GM19455 (cell line): ENCODE results near the gene TMEM54.
"Not testable (repeated sequence)": the region's sequence is repeated elsewhere in the genome, so short reads cannot be mapped to it uniquely, and the experiment has no call there.

ENCODE experiments used
- ATAC-seq: cut with Tn5 transposase; IDR thresholded peaks from one replicate; pipeline ENCODE4 v1.9.1; 2021; ENCODE audit not compliant: unreplicated experiment

TMEM54 gene

DNA sequence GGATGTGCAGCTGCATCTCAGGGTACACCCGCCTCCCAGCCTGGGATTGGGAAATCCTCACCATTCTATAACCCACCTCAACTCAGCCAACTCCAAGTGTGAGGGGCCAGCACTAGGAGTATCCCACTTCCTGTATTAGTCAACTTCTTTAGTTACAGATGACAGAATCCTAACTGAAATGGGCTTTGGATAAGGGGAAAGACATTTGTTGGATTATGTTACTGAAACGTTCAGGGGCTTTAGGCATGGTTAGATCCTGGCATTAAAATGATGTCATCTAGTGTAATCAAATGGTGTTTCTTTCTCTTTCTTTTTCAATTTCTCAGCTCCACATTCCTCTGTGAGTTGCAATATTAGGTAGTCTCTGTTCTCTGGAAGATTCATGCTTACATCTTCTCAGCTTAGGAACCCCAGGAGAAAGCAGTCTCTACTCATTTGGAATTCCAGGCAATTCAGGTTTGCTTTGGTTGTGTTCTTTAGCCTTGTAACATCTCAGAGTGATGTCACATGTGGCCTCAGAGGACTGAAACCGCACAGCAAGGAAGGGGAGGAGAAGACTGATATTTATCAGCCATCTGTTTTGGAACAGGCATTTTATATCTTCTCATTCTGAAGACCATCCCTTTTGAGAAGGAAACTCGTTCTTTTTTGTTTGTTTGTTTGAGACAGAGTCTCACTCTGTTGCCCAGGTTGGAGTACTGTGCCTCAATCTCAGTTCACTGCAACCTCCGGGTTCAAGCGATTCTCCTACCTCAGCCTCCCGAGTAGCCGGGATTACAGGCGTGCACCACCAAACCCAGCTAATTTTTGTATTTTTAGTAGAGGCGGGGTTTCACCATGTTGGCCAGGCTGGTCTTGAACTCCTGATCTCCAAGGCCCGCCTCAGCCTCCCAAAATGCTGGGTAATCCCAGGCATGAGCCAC, 18.9 kb upstream of the TMEM54 start:
- no peak for ATAC-seq

DNA sequence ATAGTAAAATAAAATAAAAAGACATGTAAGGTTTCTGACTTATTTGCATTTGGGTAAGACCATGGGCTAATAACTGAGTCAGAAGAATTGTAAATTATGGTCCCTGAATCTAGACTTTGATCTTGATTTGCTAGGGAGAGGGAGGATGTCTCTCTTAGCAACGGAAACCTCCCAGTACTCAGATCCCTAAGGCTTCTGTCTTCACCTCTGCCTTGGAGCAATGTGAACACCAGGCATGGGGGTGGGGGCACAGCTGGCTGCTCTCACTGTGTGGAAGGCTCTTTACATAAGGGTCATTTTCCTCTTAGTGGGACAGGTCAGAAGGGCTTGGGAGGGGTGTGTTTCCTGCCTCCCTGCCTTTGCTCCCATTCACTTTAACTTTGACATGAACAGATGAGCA, 17.0 kb upstream of the TMEM54 start:
- ATAC-seq = no peak

DNA sequence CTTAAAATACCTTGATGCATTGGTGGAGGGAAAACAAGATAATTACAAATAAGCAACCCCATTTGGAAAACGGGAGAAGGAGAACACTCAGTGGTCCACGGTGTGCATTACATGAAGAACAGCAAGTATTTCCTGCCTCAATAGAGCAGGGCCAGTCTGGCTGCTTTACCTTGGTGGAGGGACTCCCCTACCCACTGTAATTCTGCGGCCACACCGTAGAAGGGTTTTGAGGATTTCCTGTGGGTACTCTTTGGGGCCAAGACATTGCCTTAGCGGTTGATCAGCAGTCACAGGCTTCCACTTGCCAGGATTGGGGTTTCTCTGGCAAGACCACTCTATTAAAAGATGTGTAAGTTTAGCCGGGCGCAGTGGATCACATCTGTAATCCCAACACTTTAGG, 16.3 kb upstream of the TMEM54 start:
- no peak for ATAC-seq

DNA sequence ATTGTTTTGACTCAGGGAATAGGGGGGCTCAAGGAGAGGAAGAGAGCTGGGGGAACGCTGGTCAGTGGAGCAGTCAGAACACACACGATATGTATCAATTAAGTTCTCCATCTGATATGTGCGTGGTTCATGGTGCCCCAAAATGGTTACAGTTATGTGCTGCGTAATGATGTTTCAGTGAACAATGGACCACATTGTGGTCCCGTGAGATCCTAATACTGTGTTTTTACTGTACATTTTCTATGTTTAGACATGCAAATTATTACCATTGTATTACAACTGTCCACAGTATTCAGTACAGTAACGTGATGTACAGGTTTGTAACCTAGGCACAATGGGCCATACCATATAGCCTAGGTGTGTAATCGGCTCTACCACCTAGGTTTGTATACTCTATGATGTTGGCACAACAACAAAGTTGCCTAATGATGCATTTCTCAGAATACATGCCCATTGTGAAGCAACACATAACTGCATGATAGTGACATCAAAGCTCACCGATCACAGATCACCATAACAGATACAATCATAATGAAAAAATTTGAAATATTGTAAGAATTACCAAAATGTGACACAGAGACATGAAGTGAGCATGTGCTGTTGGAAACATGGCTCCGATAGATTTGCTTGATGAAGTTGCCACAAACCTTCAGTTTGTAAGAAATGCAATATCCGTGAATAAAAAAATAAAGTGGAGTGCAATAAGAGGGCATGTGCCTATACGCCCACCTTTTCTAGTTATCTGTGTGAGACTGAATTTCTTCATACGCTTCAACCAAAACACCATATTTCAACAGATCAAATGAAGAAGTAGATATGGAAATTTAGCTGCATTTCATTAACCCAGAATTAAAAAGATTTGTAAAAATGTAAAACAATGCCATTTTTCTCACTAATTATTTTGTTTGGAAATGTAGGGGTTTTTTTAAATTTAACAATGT, 14.8 kb upstream of the TMEM54 start:
- ATAC-seq = no peak

DNA sequence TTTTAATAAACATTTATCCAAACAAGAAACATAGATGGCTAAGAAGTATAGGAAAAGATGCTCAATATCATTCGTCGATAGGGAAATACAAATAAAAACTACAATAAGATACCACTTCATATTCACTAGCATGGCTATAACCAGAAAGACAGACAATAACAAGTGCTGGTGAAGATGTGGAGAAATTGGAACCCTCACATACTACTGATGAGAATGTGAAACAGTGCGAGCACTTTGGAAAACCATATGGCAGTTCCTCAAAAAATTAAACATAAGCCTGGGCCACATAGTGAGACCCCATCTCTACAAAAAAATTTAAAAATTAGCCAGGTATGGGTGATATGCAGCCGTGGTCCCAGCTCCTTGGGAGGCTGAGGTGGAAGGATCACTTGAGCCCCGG, 9.1 kb upstream of the TMEM54 start:
- ATAC-seq = no peak

DNA sequence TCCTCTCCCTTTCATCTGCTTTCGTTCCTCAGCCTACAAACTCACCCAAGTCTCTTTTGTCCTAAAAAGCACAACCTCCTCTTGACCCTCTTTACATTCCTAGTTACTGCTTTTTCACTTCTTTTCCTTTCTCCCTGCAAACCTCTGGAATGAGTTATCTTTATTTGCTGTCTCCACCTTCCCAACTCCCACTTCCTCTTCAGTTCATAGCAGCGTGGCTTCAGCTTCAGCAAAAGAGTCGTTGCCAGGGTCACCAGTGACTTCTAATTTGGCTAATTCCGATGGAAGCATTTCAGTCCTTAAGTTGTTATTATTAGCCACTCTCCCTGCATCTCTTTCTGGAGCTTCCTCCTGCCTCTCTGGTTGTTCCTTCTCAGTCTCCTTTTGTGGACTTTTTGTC, 6.2 kb upstream of the TMEM54 start:
- no peak for ATAC-seq

DNA sequence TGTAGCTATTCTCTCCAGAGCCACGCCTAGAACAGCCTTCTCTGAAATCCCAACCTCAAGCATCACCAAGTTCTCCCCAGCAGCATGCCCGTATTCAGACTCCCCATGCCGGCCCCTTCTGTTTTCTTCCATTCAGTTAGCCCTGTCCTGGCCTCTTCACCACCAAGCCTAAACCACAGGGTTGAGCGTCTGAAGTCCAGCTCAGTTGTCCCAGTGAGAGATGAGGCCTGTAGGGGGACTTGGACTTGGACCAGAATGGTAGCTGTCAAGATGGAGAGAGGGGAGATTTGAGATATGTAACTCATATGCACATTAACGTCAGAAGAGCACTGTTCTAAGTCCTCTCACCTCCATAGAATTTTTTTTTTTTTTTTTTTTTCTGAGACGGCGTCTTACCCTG, 5.5 kb upstream of the TMEM54 start:
- no peak for ATAC-seq

DNA sequence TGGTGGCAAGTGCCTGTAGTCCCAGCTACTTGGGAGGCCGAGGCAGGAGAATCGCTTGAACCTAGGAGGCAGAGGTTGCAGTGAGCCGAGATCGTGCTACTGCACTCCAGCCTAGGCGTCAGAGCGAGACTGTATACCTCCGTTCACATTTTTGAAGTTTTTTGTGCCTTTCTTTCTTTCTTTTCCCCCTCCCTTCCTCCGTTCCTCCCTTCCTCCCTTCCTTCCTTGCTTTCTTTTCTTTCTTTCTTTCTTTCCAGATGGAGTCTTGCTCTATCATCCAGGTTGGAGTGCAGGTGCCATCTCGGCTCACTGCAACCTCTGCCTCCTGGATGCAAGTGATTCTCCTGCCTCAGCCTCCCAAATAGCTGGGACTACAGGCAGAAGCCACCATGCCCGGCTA, 4.4 kb upstream of the TMEM54 start:
- ATAC-seq = not testable (repeated sequence)

DNA sequence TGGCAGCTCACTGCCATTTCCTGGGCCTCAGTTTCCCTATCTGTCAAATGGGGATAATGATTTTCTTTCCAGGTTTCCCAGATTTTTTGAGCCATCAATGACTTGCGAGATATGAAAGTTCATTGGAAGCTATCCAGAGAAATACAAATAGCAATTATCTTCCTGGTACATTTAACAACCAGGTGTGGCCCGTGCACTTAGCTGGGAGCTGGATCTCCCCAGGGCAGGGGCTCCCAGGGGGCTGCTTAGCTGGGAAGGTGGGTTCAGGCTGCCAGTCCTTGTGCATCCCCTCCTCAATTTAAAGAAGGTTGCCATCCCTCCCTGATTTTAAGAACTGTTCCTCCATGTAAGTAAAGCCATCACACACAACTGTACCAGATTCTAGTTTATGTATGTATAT, 3.6 kb upstream of the TMEM54 start:
- no peak for ATAC-seq

DNA sequence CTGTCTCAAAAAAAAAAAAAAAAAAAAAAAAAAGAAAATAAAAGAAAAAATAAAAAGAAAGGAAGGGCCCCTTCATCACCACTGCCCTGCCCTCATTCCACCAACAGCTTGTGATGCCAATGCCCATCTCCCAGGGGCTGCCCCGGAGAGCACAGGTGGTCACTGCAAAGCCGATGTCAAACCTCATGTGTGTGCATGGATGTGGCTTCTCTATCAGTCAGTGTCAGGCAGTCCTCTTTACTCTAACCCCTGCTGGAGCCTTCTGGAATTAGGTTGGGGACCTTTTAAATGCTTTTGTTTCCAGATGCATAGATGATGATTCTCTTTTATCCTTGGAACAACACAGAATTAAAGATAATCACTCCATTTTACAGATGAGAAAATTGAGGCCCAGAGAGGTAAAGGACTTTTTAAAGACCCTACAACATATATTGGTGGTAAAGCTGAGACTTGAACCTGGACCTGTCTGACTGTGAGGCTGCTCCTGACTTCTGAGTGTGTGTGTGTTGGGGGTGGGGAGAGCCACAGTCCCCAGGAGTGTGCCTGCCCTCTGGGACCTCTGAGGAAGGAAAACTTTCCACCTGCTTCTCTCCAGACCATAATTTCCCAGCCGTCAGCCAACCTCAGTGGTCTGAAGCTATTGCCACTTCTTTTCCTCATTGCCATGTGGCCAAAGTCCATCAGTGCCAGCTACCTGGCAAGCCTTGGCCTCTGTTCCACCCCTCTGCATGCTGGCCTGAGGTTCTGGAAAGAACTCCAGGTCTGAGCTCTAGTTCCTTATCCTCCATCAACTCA, 3.0 kb upstream of the TMEM54 start:
- no peak for ATAC-seq

DNA sequence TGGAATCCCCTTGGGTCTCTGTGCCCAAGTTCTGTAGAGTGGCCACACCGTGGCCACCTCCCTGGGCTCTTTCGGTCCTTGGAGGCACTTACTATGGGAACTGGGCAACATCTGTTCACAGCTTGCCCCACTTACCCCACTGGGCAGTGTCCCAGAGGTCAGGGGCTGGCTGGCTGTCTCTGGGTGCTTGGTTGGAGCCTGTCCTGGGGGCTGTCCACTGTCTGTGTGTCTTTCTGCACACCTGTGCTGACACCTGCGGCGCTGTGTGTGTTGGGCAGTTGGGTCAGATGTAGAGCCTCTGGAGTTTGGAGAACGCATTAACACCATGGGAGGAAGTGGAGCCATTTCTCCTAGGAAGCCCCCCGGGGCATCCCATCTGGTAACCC, 1.3 kb upstream of the TMEM54 start:
- no peak for ATAC-seq

DNA sequence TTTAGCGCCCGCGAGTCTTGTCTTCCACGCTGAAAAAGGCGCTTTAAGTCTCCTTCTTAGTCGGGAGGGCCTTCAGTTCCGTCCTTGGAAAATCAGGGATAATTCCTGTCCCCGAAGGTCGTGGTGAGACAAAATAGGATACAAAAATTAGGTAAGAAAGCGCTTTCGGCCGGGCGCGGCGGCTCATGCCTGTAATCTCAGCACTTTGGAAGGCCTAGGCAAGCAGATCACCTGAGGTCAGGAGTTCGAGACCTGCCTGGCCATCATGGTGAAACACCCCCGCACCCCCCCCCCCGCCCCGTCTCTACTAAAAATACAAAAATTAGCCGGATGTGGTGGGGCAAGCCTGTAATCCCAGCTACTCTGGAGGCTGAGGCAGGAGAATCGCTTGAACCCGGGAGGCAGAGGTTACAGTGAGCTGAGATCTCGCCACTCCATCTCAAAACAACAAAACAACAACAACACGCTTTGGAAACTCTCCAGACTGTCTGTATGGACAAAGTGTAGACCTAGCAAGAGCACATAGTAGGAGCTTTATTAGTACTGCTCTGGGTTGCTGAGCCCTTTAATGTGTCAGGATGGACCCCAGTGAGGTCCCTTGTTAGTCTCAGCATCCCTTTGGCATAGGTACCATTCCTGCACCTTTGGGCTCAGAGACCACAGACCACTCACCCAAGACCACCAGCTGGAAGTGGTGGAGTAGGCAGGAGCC, 790 bp upstream of the TMEM54 start:
- no peak for ATAC-seq

DNA sequence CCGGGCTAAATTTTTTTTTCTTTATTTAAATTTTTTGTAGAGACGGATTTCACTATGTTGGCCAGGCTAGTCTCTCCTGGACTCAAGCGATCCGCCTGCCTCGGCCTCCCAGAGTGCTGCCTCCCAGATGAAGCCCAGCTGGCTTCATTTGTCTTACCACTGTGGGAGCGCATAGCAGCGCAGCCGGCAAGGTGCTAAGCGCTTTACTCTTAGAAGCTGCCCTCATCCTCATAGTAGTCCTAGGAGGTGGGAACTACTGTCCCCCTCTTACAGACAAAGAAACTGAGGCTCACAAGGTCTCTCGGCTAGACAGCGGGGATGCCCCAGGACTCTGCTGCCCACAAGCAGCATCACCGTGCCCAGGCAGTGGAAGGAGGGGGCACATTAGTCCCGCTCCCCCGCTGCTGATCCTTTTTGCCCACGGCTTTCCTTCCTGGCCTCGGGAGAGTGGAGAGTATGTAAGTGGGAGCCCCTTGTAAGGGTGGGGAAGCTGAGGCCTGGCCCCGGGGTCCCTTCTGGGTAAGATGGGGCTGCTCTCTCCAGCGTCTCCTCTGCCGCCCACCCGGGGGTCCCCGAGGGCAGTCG, 726 bp downstream of the TMEM54 start:
- ATAC-seq = no peak

DNA sequence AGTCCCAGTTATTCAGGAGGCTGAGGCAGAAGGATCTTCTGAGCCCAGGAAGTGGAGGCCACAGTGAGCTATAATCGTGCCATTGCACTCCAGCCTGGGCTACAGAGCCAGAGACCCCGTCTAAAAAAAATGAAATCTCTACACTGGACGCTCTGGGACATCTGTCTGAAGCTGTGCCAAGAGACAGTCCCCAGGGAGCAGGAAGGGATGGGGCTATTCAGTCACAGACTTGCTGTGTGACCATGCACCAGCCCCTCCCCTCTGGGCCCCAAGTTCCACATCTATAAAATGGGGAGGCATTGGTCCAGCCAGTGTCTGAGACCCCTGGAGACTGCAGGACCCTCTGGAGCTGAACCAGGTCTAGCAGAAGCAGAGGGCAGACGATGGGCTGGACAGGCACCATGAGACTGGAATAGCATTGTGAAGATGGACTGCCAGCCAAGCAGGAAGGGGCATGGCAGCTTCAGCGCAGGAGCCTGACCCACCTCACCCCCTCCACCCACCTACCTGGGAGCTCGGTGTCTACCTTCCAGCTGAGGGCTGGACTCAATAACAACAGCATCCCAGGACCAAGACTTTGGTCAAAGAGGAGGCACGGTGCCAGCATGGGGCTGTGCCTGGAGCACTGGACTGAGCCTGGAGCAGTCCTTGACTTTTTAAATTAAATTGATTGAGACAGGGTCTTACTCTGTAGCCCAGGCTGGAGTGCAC, 1.4 kb downstream of the TMEM54 start:
- ATAC-seq = no peak

DNA sequence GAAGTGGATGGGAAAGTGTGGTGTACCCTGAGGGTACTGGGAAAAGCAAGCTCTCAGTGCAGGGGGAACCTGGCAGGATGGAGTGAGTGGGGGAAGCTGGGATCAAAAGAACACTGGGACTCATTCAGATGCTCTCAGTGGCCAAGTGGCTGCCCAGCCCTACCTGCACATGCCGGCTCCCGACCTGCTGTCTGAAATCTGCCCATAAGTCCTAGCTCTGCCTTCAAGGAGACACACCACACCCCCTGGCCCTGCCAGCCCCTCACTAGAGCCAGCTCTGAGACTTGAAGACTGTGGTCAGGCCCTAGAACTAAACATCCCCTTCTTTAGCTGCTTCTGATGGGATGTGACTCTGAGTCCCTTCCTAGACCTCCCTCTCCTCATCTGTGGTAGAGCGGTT, 2.2 kb downstream of the TMEM54 start:
- ATAC-seq = no peak

DNA sequence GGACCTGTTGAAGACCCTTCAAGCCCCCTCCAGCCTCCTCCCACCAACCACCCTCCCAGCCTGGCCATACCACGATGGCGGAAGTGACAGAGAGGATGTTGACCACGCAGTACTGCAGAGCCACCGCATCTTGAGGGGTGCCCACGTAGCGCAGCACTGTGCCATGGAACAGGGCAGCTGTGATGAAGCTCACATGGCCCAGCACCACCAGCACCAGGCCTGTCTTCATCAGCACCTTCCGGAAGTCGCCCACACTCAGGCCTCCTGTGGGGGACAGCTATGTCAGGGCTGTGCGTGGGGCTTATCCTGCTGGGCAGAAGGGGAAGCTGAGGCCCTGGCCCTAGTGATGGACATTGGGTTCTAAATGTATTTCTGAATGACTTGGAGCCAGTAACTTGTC, 3.1 kb downstream of the TMEM54 start:
- ATAC-seq = no peak

DNA sequence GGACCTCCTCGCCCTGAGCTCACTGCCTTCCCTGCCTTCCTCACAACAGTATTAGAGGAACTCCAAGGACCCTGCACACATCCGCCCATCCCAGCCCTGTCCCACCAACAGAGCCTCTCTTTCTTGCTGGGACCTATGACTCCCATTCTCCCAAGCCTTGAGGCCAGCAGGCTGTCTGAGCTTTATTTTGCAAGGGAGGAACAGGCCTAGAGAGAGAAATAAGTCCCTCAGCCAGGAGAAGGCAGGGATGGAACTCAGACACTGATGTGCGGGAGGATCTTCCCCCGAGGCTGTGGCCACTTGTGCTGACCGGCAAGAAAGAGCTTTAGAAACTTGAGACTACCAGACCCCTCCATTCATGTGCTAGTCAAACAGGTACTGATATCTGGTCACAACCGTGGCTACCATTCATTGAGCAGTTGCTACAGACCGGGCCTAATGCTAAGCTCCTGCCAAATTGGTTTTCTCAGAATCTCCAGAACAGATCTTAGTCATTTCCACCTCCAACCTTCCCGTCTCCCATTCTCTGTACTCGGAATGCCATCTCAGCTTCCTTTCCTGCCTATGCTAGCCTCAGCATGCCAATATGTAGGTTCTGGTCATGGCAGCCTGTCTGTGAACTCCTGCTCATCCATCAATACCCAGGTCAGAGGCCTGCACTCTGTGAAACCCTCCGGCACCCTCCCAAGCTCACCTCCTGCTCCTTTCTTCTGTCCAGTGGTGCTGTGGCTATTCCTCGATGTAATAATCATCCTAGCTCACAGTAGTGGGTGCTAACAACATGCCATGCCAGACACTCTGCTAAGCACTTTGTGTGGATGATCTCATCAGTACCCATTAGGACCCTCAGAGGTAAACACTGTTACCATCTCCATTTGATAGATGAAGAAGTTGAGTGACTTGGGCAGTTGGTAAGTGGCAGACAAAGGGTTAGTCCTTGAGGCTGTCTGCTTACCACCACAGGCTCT, 3.8 kb downstream of the TMEM54 start:
- no peak for ATAC-seq

DNA sequence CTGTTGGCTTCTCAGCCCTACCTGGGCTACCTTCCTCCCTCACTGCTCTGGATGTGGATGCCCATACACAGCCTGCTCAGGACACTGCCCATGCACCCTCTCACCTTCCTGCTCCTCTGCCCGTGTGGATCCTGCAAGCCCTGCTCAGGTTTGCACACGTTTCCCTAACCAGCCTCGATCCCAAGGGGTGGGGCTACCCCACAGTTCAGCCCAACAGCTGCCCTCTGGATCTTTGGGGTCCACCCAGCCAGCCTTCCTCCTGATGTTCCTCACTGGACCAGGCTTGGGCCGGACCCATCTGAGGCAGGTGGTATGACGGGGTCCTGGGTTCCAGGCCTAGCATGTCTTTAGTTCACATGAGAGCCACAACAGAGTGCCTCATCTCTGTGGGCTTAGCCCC, 4.7 kb downstream of the TMEM54 start:
- ATAC-seq = no peak
